DND-41 (cell line): ENCODE data around the gene NGB.

Source experiments
- ATAC-seq: fragments of 200-7000 bp; cut with Tn5 transposase; 3 replicates; pipeline ENCODE4 v1.9.1; 2021; ENCODE audit warnings: low read depth; ENCODE audit not compliant: insufficient read depth
- DNase-seq: peaks from one replicate; pipeline ENCODE4 v3.0.0-alpha.2; 2020
- H2AFZ ChIP-seq: 2 replicates; pipeline ENCODE4 v1.6.0; 2012; ENCODE audit warnings: low read depth, low read length
- H3K27ac ChIP-seq: 2 replicates; pipeline ENCODE4 v1.5.1; 2012; ENCODE audit warnings: low read length, inconsistent platforms
- H3K27me3 ChIP-seq: fragments of 200-600 bp; sonication (generic); 2 replicates; pipeline ENCODE4 v1.6.0; 2012; ENCODE audit warnings: low read length, mild to moderate bottlenecking, inconsistent platforms; ENCODE audit not compliant: insufficient read depth, poor library complexity
- H3K36me3 ChIP-seq: 2 replicates; pipeline ENCODE4 v1.5.1; 2012; ENCODE audit warnings: low read length, inconsistent platforms; ENCODE audit not compliant: insufficient read depth
- H3K4me1 ChIP-seq: 2 replicates; pipeline ENCODE4 v1.5.1; 2012; ENCODE audit warnings: mild to moderate bottlenecking, low read length; ENCODE audit not compliant: insufficient read depth
- H3K4me2 ChIP-seq: 2 replicates; pipeline ENCODE4 v1.6.0; 2012; ENCODE audit warnings: mild to moderate bottlenecking, moderate library complexity, low read length, inconsistent platforms; ENCODE audit not compliant: insufficient read depth
- H3K4me3 ChIP-seq, 2 experiments: fragments of 200-600 bp in 1 of 2; shearing (Covaris generic) in 1 of 2; 2 replicates each; pipeline ENCODE4 v1.5.1; 2012 to 2016; ENCODE audit warnings: inconsistent platforms in 2 of 2, low read length in 2 of 2, mild to moderate bottlenecking in 2 of 2, low read depth in 1 of 2, moderate library complexity in 1 of 2
- H3K79me2 ChIP-seq: 2 replicates; pipeline ENCODE4 v1.6.0; 2012; ENCODE audit warnings: low read length, inconsistent platforms; ENCODE audit not compliant: insufficient read depth
- H3K9ac ChIP-seq: 2 replicates; pipeline ENCODE4 v1.6.0; 2012; ENCODE audit warnings: low read depth, mild to moderate bottlenecking, inconsistent platforms, low read length, moderate library complexity
- H3K9me3 ChIP-seq: 2 replicates; pipeline ENCODE4 v1.5.1; 2012; ENCODE audit warnings: low read length, moderate library complexity, mild to moderate bottlenecking, inconsistent platforms; ENCODE audit not compliant: insufficient read depth, severe bottlenecking
- H4K20me1 ChIP-seq: 2 replicates; pipeline ENCODE4 v1.6.0; 2012; ENCODE audit warnings: low read length; ENCODE audit not compliant: insufficient read depth
- CTCF ChIP-seq: IDR thresholded peaks from 2 replicates; pipeline ENCODE4 v1.5.1; 2012; ENCODE audit warnings: borderline replicate concordance, low read length, moderate library complexity, mild to moderate bottlenecking; ENCODE audit not compliant: poor library complexity, severe bottlenecking; ENCODE audit errors: extremely low read depth
- EZH2 ChIP-seq: IDR thresholded peaks from 3 replicates; pipeline ENCODE4 v1.6.1; 2012; ENCODE audit warnings: borderline replicate concordance, low read depth, mild to moderate bottlenecking, moderate library complexity, low read length, inconsistent platforms; ENCODE audit not compliant: severe bottlenecking

The NGB gene

GRCh38 chr14:77314539-77315457, 43.8 kb upstream of the NGB start:
- peaks cover 9% of the 10 kb centered on the region for H3K4me1 ChIP-seq
- ATAC-seq: no peak
- no peaks in the 10 kb centered on the region for H3K9me3 ChIP-seq
- peaks cover 18% of the 10 kb centered on the region; the same call in 1 of the 2 replicates for H3K79me2 ChIP-seq
- TF ChIP-seq CTCF: no peak
- no peak for TF ChIP-seq EZH2
- H2AFZ ChIP-seq: no peak overlapping the region
- DNase-seq: no peak
- no peak overlapping the region for H3K4me2 ChIP-seq
- peaks cover 11% of the 10 kb centered on the region; the same call in 1 of the 2 replicates for H4K20me1 ChIP-seq
- H3K9ac ChIP-seq: no peak overlapping the region
- H3K4me3 ChIP-seq: no peak overlapping the region
- no peaks in the 10 kb centered on the region for H3K36me3 ChIP-seq
- H3K27me3 ChIP-seq: no peaks in the 10 kb centered on the region
- H3K27ac ChIP-seq: no peak overlapping the region

- TF ChIP-seq EZH2: no peak
- no peak overlapping the region for H3K9ac ChIP-seq
- DNase-seq (no peak), ATAC-seq (no peak)
- H3K4me3 ChIP-seq: no peak overlapping the region
- H4K20me1 ChIP-seq: peaks cover 7% of the 10 kb centered on the region; the same call in 1 of the 2 replicates
- peaks cover 13% of the 10 kb centered on the region; the same call in 1 of the 2 replicates for H3K79me2 ChIP-seq
- H3K36me3 ChIP-seq: no peaks in the 10 kb centered on the region
- peaks cover 1% of the 10 kb centered on the region for H3K4me1 ChIP-seq
- no peak overlapping the region for H2AFZ ChIP-seq
- no peak overlapping the region for H3K27ac ChIP-seq
- H3K9me3 ChIP-seq: no peaks in the 10 kb centered on the region
- no peaks in the 10 kb centered on the region for H3K27me3 ChIP-seq
- no peak overlapping the region for H3K4me2 ChIP-seq
Observed at GRCh38 chr14:77314043-77314442, 43.0 kb upstream of the NGB start.

- TF ChIP-seq CTCF (no peak), EZH2 (no peak)
- no peaks in the 10 kb centered on the region for H3K27me3 ChIP-seq
- no peaks in the 10 kb centered on the region for H3K9me3 ChIP-seq
- no peak overlapping the region for H3K9ac ChIP-seq
- H2AFZ ChIP-seq: no peak overlapping the region
- peaks cover 10% of the 10 kb centered on the region; the same call in 1 of the 2 replicates for H3K79me2 ChIP-seq
- no peaks in the 10 kb centered on the region for H3K36me3 ChIP-seq
- no peak overlapping the region for H3K4me2 ChIP-seq
- H3K4me1 ChIP-seq: no peaks in the 10 kb centered on the region
- ATAC-seq (no peak), DNase-seq (no peak)
- H4K20me1 ChIP-seq: peaks cover 5% of the 10 kb centered on the region; the same call in 1 of the 2 replicates
- H3K4me3 ChIP-seq: no peak overlapping the region
- H3K27ac ChIP-seq: no peak overlapping the region
Observed at GRCh38 chr14:77313371-77313770, 42.4 kb upstream of the NGB start.

GRCh38 chr14:77311217-77311616, 40.2 kb upstream of the NGB start:
- no peaks in the 10 kb centered on the region for H3K4me1 ChIP-seq
- 0 out of 2 replicates have a peak, but pooled peaks cover 5% of the 10 kb centered on the region for H3K79me2 ChIP-seq
- H3K27ac ChIP-seq: no peak overlapping the region
- TF ChIP-seq CTCF (no peak), EZH2 (no peak)
- H3K4me3 ChIP-seq: no peak overlapping the region
- no peak overlapping the region for H3K9ac ChIP-seq
- DNase-seq (no peak), ATAC-seq (no peak)
- H4K20me1 ChIP-seq: peaks cover 5% of the 10 kb centered on the region; the same call in 1 of the 2 replicates
- H3K36me3 ChIP-seq: no peaks in the 10 kb centered on the region
- no peaks in the 10 kb centered on the region for H3K9me3 ChIP-seq
- H2AFZ ChIP-seq: no peak overlapping the region
- no peak overlapping the region for H3K4me2 ChIP-seq
- no peaks in the 10 kb centered on the region for H3K27me3 ChIP-seq
